ENCODE data around the gene MLLT1.
A peak's percentile ranks its signal among the peaks of the same experiment; 100 is the strongest.

MLLT1 gene

GRCh38 chr19:6271721-6272410 lies 7.9 kb downstream of the MLLT1 start:
- peak; percentile 92 for DNase-seq (ENCODE audit: low read depth)
- TF ChIP-seq CTCF (IDR thresholded peaks at IDR 0.05; ENCODE audit: low read length, missing control alignments), result no peak
- peak overlapping the region; percentile 27 for H3K4me3 ChIP-seq (replicated peaks; ENCODE audit: low read depth, low read length)

GRCh38 chr19:6271251-6271650 lies 8.5 kb downstream of the MLLT1 start:
- H3K4me3 ChIP-seq (replicated peaks; ENCODE audit: low read depth, low read length), result peak overlapping the region; percentile 27
- DNase-seq (ENCODE audit: low read depth), result peak; percentile 64
- TF ChIP-seq CTCF (IDR thresholded peaks at IDR 0.05; ENCODE audit: low read length, missing control alignments), result peak; percentile 38

- no peak for TF ChIP-seq CTCF (IDR thresholded peaks at IDR 0.05; ENCODE audit: low read length, missing control alignments)
- DNase-seq (ENCODE audit: low read depth), result no peak
- H3K4me3 ChIP-seq (replicated peaks; ENCODE audit: low read depth, low read length), result peak overlapping the region; percentile 27
These were observed 9.0 kb downstream of the MLLT1 start for GRCh38 chr19:6270822-6271221.

GRCh38 chr19:6270076-6270745 lies 9.6 kb downstream of the MLLT1 start:
- DNase-seq (ENCODE audit: low read depth), result no peak
- H3K4me3 ChIP-seq (replicated peaks; ENCODE audit: low read depth, low read length), result peak overlapping the region; percentile 27
- TF ChIP-seq CTCF (IDR thresholded peaks at IDR 0.05; ENCODE audit: low read length, missing control alignments), result no peak

- H3K4me3 ChIP-seq (replicated peaks; ENCODE audit: low read depth, low read length), result no peak overlapping the region
- no peak for TF ChIP-seq CTCF (IDR thresholded peaks at IDR 0.05; ENCODE audit: low read length, missing control alignments)
- no peak for DNase-seq (ENCODE audit: low read depth)
These were observed 10.5 kb downstream of the MLLT1 start for GRCh38 chr19:6269101-6269886.

- no peak for DNase-seq (ENCODE audit: low read depth)
- no peak for TF ChIP-seq CTCF (IDR thresholded peaks at IDR 0.05; ENCODE audit: low read length, missing control alignments)
- H3K4me3 ChIP-seq (replicated peaks; ENCODE audit: low read depth, low read length), result no peak overlapping the region
These were observed 11.4 kb downstream of the MLLT1 start for GRCh38 chr19:6268382-6268771.

All from fibroblast of pulmonary artery (primary cell).